ENCODE data around the gene HUNK. TPM values are rescaled to one million over a fixed set of nuclear protein-coding genes. Genes with fewer than 3 reads are reported as not detected.

Gene HUNK
- total and polyA plus RNA-seq, 2 experiments from 2014 or later: 1.6 to 5.1 TPM

- H3K4me1 ChIP-seq (ENCODE audit: insufficient read depth): no peaks in the 10 kb centered on the region
- H3K79me2 ChIP-seq (replicated peaks; ENCODE audit: insufficient read depth): no peaks in the 10 kb centered on the region
- TF ChIP-seq ZNF114 (CRISPR knock-in tag; IDR thresholded peaks at IDR 0.05) (no peak), CTCF (conservative IDR thresholded peaks at IDR 0.05; ENCODE audit: low read depth in 2 of 2) (0 out of 4 replicates have a peak, but pooled peaks of 1 of the 2 experiments have one; percentile 16)
- no peaks in the 10 kb centered on the region for H3K27me3 ChIP-seq (ENCODE audit: insufficient read depth)
- Mint-ChIP-seq H3K4me3 (no peak overlapping the region), H3K36me3 (ENCODE audit: low read depth) (peaks cover 2% of the 10 kb centered on the region; the same call in 1 of the 3 replicates), H3K4me1 (peaks cover 8% of the 10 kb centered on the region), H3K27me3 (ENCODE audit: insufficient read depth, low read depth, poor library complexity) (peaks cover 7% of the 10 kb centered on the region), H3K27ac (no peak overlapping the region), H3K9me3 (no peaks in the 10 kb centered on the region)
- no peak overlapping the region for H3K4me2 ChIP-seq
- H3K36me3 ChIP-seq (ENCODE audit: insufficient read depth): no peaks in the 10 kb centered on the region
- no peaks in the 10 kb centered on the region for H3K9me2 ChIP-seq (ENCODE audit: insufficient read depth)
- no peak overlapping the region for H2AFZ ChIP-seq
- no peak; the same call in 2 of the 3 replicates for ATAC-seq
- no peaks in the 10 kb centered on the region for H4K20me1 ChIP-seq (replicated peaks; ENCODE audit: insufficient read depth)
- no peaks in the 10 kb centered on the region for H3F3A ChIP-seq (replicated peaks; ENCODE audit: low read depth)
- no peak overlapping the region for H3K4me3 ChIP-seq
- peak; percentile 21 for DNase-seq (ENCODE audit: low spot score)
- no peak overlapping the region for H3K27ac ChIP-seq (ENCODE audit: low read depth)
Observed at GRCh38 chr21:31983120-31983519, 110.3 kb downstream of the HUNK start.

GRCh38 chr21:31983554-31983953, 110.7 kb downstream of the HUNK start:
- peaks cover 7% of the 10 kb centered on the region for H3K27me3 Mint-ChIP-seq (ENCODE audit: insufficient read depth, low read depth, poor library complexity)
- H3K27ac Mint-ChIP-seq: 0 out of 2 replicates have a peak overlapping the region, but pooled peaks have one; percentile 15
- H3K4me1 Mint-ChIP-seq: peaks cover 8% of the 10 kb centered on the region
- no peak for ATAC-seq
- H3K79me2 ChIP-seq (replicated peaks; ENCODE audit: insufficient read depth): no peaks in the 10 kb centered on the region
- H3K27ac ChIP-seq (ENCODE audit: low read depth): no peak overlapping the region
- no peaks in the 10 kb centered on the region for H3K9me3 Mint-ChIP-seq
- H3K4me3 Mint-ChIP-seq: no peak overlapping the region
- H3K4me2 ChIP-seq: no peak overlapping the region
- H3K9me2 ChIP-seq (ENCODE audit: insufficient read depth): no peaks in the 10 kb centered on the region
- no peaks in the 10 kb centered on the region for H3K4me1 ChIP-seq (ENCODE audit: insufficient read depth)
- no peak for DNase-seq (ENCODE audit: low spot score)
- H3K4me3 ChIP-seq: no peak overlapping the region
- H2AFZ ChIP-seq: no peak overlapping the region
- no peak for TF ChIP-seq NANOG (IDR thresholded peaks at IDR 0.05; ENCODE audit: borderline replicate concordance)
- no peak for TF ChIP-seq STAT1 (IDR thresholded peaks at IDR 0.05; ENCODE audit: unreplicated experiment)
- no peak for TF ChIP-seq POLR2AphosphoS5 (IDR thresholded peaks at IDR 0.05; ENCODE audit: low read depth)
- no peaks in the 10 kb centered on the region for H3F3A ChIP-seq (replicated peaks; ENCODE audit: low read depth)
- H3K27me3 ChIP-seq (ENCODE audit: insufficient read depth): no peaks in the 10 kb centered on the region
- H3K36me3 ChIP-seq (ENCODE audit: insufficient read depth): no peaks in the 10 kb centered on the region
- H4K20me1 ChIP-seq (replicated peaks; ENCODE audit: insufficient read depth): no peaks in the 10 kb centered on the region
- peaks cover 2% of the 10 kb centered on the region; the same call in 1 of the 3 replicates for H3K36me3 Mint-ChIP-seq (ENCODE audit: low read depth)

DNA sequence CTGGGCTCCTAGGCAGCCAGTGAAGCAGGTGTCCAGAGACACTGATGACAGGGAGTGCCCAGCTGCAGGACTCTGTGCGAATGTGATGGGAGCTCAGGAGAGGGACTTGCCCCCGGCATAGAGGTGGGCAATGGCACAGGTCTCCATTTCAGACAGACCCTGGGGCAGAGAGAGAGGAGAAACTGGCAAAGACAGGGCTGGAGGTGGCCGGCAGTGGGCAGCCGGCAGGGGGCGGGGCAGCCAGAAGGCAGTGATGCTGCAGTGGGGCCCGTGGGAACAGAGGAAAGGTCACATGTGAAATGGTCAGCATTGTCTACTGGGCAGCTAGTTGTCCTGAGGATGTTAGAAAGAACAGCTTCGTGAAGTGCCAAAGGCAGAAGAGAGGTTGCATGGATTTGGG, 112.6 kb downstream of the HUNK start:
- no peaks in the 10 kb centered on the region for H3K9me3 Mint-ChIP-seq
- DNase-seq (ENCODE audit: low spot score) (no peak), ATAC-seq (peak; percentile 42; the same call in 1 of the 3 replicates)
- no peaks in the 10 kb centered on the region for H4K20me1 ChIP-seq (replicated peaks; ENCODE audit: insufficient read depth)
- H3K4me2 ChIP-seq: no peak overlapping the region
- peaks cover 10% of the 10 kb centered on the region for H3K4me1 Mint-ChIP-seq
- no peak overlapping the region for H3K27ac ChIP-seq (ENCODE audit: low read depth)
- H3F3A ChIP-seq (replicated peaks; ENCODE audit: low read depth): no peaks in the 10 kb centered on the region
- no peaks in the 10 kb centered on the region for H3K4me1 ChIP-seq (ENCODE audit: insufficient read depth)
- H3K79me2 ChIP-seq (replicated peaks; ENCODE audit: insufficient read depth): no peaks in the 10 kb centered on the region
- H3K27me3 ChIP-seq (ENCODE audit: insufficient read depth): no peaks in the 10 kb centered on the region
- no peaks in the 10 kb centered on the region for H3K36me3 ChIP-seq (ENCODE audit: insufficient read depth)
- peaks cover 2% of the 10 kb centered on the region; the same call in 1 of the 3 replicates for H3K36me3 Mint-ChIP-seq (ENCODE audit: low read depth)
- H3K4me3 ChIP-seq: no peak overlapping the region
- no peak overlapping the region for H3K27ac Mint-ChIP-seq
- no peak overlapping the region for H3K4me3 Mint-ChIP-seq
- no peaks in the 10 kb centered on the region for H3K9me2 ChIP-seq (ENCODE audit: insufficient read depth)
- peak in 1 of 2 experiments; percentile 43; a peak in 2 of 4 replicates for TF ChIP-seq CTCF (conservative IDR thresholded peaks at IDR 0.05; ENCODE audit: low read depth in 2 of 2)
- TF ChIP-seq, protein P1, sequence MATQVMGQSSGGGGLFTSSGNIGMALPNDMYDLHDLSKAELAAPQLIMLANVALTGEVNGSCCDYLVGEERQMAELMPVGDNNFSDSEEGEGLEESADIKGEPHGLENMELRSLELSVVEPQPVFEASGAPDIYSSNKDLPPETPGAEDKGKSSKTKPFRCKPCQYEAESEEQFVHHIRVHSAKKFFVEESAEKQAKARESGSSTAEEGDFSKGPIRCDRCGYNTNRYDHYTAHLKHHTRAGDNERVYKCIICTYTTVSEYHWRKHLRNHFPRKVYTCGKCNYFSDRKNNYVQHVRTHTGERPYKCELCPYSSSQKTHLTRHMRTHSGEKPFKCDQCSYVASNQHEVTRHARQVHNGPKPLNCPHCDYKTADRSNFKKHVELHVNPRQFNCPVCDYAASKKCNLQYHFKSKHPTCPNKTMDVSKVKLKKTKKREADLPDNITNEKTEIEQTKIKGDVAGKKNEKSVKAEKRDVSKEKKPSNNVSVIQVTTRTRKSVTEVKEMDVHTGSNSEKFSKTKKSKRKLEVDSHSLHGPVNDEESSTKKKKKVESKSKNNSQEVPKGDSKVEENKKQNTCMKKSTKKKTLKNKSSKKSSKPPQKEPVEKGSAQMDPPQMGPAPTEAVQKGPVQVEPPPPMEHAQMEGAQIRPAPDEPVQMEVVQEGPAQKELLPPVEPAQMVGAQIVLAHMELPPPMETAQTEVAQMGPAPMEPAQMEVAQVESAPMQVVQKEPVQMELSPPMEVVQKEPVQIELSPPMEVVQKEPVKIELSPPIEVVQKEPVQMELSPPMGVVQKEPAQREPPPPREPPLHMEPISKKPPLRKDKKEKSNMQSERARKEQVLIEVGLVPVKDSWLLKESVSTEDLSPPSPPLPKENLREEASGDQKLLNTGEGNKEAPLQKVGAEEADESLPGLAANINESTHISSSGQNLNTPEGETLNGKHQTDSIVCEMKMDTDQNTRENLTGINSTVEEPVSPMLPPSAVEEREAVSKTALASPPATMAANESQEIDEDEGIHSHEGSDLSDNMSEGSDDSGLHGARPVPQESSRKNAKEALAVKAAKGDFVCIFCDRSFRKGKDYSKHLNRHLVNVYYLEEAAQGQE (IDR thresholded peaks at IDR 0.05; ENCODE audit: unreplicated experiment): no peak
- peaks cover 7% of the 10 kb centered on the region for H3K27me3 Mint-ChIP-seq (ENCODE audit: insufficient read depth, low read depth, poor library complexity)
- no peak overlapping the region for H2AFZ ChIP-seq
